ENCODE measurements around the gene ARHGAP8.

The ARHGAP8 gene

GRCh38 chr22:44752285-44753188 is at the start of gene ARHGAP8:
Gene ARHGAP8 (plus strand): TSS chr22:44752575. CDS start chr22:44786528, 33,953 bp downstream.
- Histone ChIP-seq H3K36me3 (ENCODE audit: control insufficient read depth in 2 of 2, insufficient read depth in 2 of 2, low read length in 2 of 2) (no peaks in the 10 kb centered on the region), H3K4me1 (ENCODE audit: control insufficient read depth, insufficient read depth, low read length) (peaks cover 5% of the 10 kb centered on the region), H3K9ac (ENCODE audit: low read length in 2 of 2) (no peak within 1 kb of the TSS), H3K27me3 (ENCODE audit: control insufficient read depth in 1 of 2, insufficient read depth in 2 of 2, low read length in 2 of 2) (peaks cover 27 to 34% of the 10 kb centered on the region in 2 donors), H3K9me3 (ENCODE audit: control insufficient read depth in 2 of 2, low read length in 2 of 2) (no peaks in the 10 kb centered on the region), H3K27ac (ENCODE audit: low read length) (no peak within 1 kb of the TSS), H3K4me3 (ENCODE audit: low read length in 2 of 2) (peak within 1 kb of the TSS in 1 of 2 donors; percentile 15)

GRCh38 chr22:44703255-44703870 is 49.0 kb upstream of the ARHGAP8 start:
- no peaks in the 10 kb centered on the region for H3K36me3 ChIP-seq (ENCODE audit: control insufficient read depth in 2 of 2, insufficient read depth in 2 of 2, low read length in 2 of 2)
- no peaks in the 10 kb centered on the region for H3K9me3 ChIP-seq (ENCODE audit: control insufficient read depth in 2 of 2, low read length in 2 of 2)
- no peak overlapping the region for H3K9ac ChIP-seq (ENCODE audit: low read length in 2 of 2)
- peaks cover 15% of the 10 kb centered on the region for H3K4me1 ChIP-seq (ENCODE audit: control insufficient read depth, insufficient read depth, low read length)
- H3K4me3 ChIP-seq (ENCODE audit: low read length in 2 of 2) = peak overlapping the region; percentile 35 to 66
- peaks cover 25 to 33% of the 10 kb centered on the region in 2 donors for H3K27me3 ChIP-seq (ENCODE audit: control insufficient read depth in 1 of 2, insufficient read depth in 2 of 2, low read length in 2 of 2)
- no peak overlapping the region for H3K27ac ChIP-seq (ENCODE audit: low read length)

GRCh38 chr22:44704159-44705021 is 48.0 kb upstream of the ARHGAP8 start:
- peaks cover 13% of the 10 kb centered on the region for H3K4me1 ChIP-seq (ENCODE audit: control insufficient read depth, insufficient read depth, low read length)

GRCh38 chr22:44705022-44705297 is 47.4 kb upstream of the ARHGAP8 start:
- H3K9ac ChIP-seq (ENCODE audit: low read length in 2 of 2) = no peak overlapping the region
- no peaks in the 10 kb centered on the region for H3K9me3 ChIP-seq (ENCODE audit: control insufficient read depth in 2 of 2, low read length in 2 of 2)
- no peak overlapping the region for H3K27ac ChIP-seq (ENCODE audit: low read length)
- H3K4me1 ChIP-seq (ENCODE audit: control insufficient read depth, insufficient read depth, low read length) = peaks cover 13% of the 10 kb centered on the region
- no peaks in the 10 kb centered on the region for H3K36me3 ChIP-seq (ENCODE audit: control insufficient read depth in 2 of 2, insufficient read depth in 2 of 2, low read length in 2 of 2)
- no peak overlapping the region for H3K4me3 ChIP-seq (ENCODE audit: low read length in 2 of 2)
- H3K27me3 ChIP-seq (ENCODE audit: control insufficient read depth in 1 of 2, insufficient read depth in 2 of 2, low read length in 2 of 2) = peaks cover 25 to 33% of the 10 kb centered on the region in 2 donors

More at GRCh38 chr22:44704159-44705021, 48.0 kb upstream of the ARHGAP8 start:
- Histone ChIP-seq H3K9ac (ENCODE audit: low read length in 2 of 2) (no peak overlapping the region), H3K4me3 (ENCODE audit: low read length in 2 of 2) (no peak overlapping the region), H3K27me3 (ENCODE audit: control insufficient read depth in 1 of 2, insufficient read depth in 2 of 2, low read length in 2 of 2) (peaks cover 25 to 33% of the 10 kb centered on the region in 2 donors), H3K27ac (ENCODE audit: low read length) (no peak overlapping the region), H3K9me3 (ENCODE audit: control insufficient read depth in 2 of 2, low read length in 2 of 2) (no peaks in the 10 kb centered on the region), H3K36me3 (ENCODE audit: control insufficient read depth in 2 of 2, insufficient read depth in 2 of 2, low read length in 2 of 2) (no peaks in the 10 kb centered on the region)

- H3K4me1 ChIP-seq (ENCODE audit: control insufficient read depth, insufficient read depth, low read length) = peaks cover 12% of the 10 kb centered on the region
These were observed 45.9 kb upstream of the ARHGAP8 start for GRCh38 chr22:44706488-44706887.

GRCh38 chr22:44707178-44707577 is 45.2 kb upstream of the ARHGAP8 start:
- no peaks in the 10 kb centered on the region for H3K36me3 ChIP-seq (ENCODE audit: control insufficient read depth in 2 of 2, insufficient read depth in 2 of 2, low read length in 2 of 2)
- H3K4me3 ChIP-seq (ENCODE audit: low read length in 2 of 2) = no peak overlapping the region
- H3K27me3 ChIP-seq (ENCODE audit: control insufficient read depth in 1 of 2, insufficient read depth in 2 of 2, low read length in 2 of 2) = peaks cover 19 to 24% of the 10 kb centered on the region in 2 donors
- peaks cover 8% of the 10 kb centered on the region for H3K4me1 ChIP-seq (ENCODE audit: control insufficient read depth, insufficient read depth, low read length)
- H3K27ac ChIP-seq (ENCODE audit: low read length) = no peak overlapping the region
- H3K9ac ChIP-seq (ENCODE audit: low read length in 2 of 2) = no peak overlapping the region
- H3K9me3 ChIP-seq (ENCODE audit: control insufficient read depth in 2 of 2, low read length in 2 of 2) = no peaks in the 10 kb centered on the region

More at GRCh38 chr22:44706488-44706887, 45.9 kb upstream of the ARHGAP8 start:
- Histone ChIP-seq H3K27me3 (ENCODE audit: control insufficient read depth in 1 of 2, insufficient read depth in 2 of 2, low read length in 2 of 2) (peaks cover 20 to 27% of the 10 kb centered on the region in 2 donors), H3K36me3 (ENCODE audit: control insufficient read depth in 2 of 2, insufficient read depth in 2 of 2, low read length in 2 of 2) (no peaks in the 10 kb centered on the region), H3K27ac (ENCODE audit: low read length) (no peak overlapping the region), H3K9ac (ENCODE audit: low read length in 2 of 2) (no peak overlapping the region), H3K4me3 (ENCODE audit: low read length in 2 of 2) (no peak overlapping the region), H3K9me3 (ENCODE audit: control insufficient read depth in 2 of 2, low read length in 2 of 2) (no peaks in the 10 kb centered on the region)

GRCh38 chr22:44707752-44708151 is 44.6 kb upstream of the ARHGAP8 start:
- no peak overlapping the region for H3K4me3 ChIP-seq (ENCODE audit: low read length in 2 of 2)
- H3K4me1 ChIP-seq (ENCODE audit: control insufficient read depth, insufficient read depth, low read length) = peaks cover 3% of the 10 kb centered on the region
- no peak overlapping the region for H3K9ac ChIP-seq (ENCODE audit: low read length in 2 of 2)
- no peaks in the 10 kb centered on the region for H3K9me3 ChIP-seq (ENCODE audit: control insufficient read depth in 2 of 2, low read length in 2 of 2)
- peaks cover 19% of the 10 kb centered on the region in 2 donors for H3K27me3 ChIP-seq (ENCODE audit: control insufficient read depth in 1 of 2, insufficient read depth in 2 of 2, low read length in 2 of 2)
- H3K27ac ChIP-seq (ENCODE audit: low read length) = no peak overlapping the region
- H3K36me3 ChIP-seq (ENCODE audit: control insufficient read depth in 2 of 2, insufficient read depth in 2 of 2, low read length in 2 of 2) = no peaks in the 10 kb centered on the region

GRCh38 chr22:44709881-44710392 is 42.4 kb upstream of the ARHGAP8 start:
- peaks cover 0 to 2% of the 10 kb centered on the region in 2 donors for H3K27me3 ChIP-seq (ENCODE audit: control insufficient read depth in 1 of 2, insufficient read depth in 2 of 2, low read length in 2 of 2)
- no peak overlapping the region for H3K27ac ChIP-seq (ENCODE audit: low read length)
- no peak overlapping the region for H3K4me3 ChIP-seq (ENCODE audit: low read length in 2 of 2)
- peaks cover 3% of the 10 kb centered on the region for H3K4me1 ChIP-seq (ENCODE audit: control insufficient read depth, insufficient read depth, low read length)
- no peaks in the 10 kb centered on the region for H3K9me3 ChIP-seq (ENCODE audit: control insufficient read depth in 2 of 2, low read length in 2 of 2)
- H3K36me3 ChIP-seq (ENCODE audit: control insufficient read depth in 2 of 2, insufficient read depth in 2 of 2, low read length in 2 of 2) = no peaks in the 10 kb centered on the region
- no peak overlapping the region for H3K9ac ChIP-seq (ENCODE audit: low read length in 2 of 2)

GRCh38 chr22:44710474-44711240 is 41.7 kb upstream of the ARHGAP8 start:
- no peaks in the 10 kb centered on the region for H3K9me3 ChIP-seq (ENCODE audit: control insufficient read depth in 2 of 2, low read length in 2 of 2)
- H3K27me3 ChIP-seq (ENCODE audit: control insufficient read depth in 1 of 2, insufficient read depth in 2 of 2, low read length in 2 of 2) = peaks cover 0 to 2% of the 10 kb centered on the region in 2 donors
- H3K9ac ChIP-seq (ENCODE audit: low read length in 2 of 2) = no peak overlapping the region
- H3K4me1 ChIP-seq (ENCODE audit: control insufficient read depth, insufficient read depth, low read length) = peaks cover 3% of the 10 kb centered on the region
- no peaks in the 10 kb centered on the region for H3K36me3 ChIP-seq (ENCODE audit: control insufficient read depth in 2 of 2, insufficient read depth in 2 of 2, low read length in 2 of 2)
- H3K27ac ChIP-seq (ENCODE audit: low read length) = no peak overlapping the region
- no peak overlapping the region for H3K4me3 ChIP-seq (ENCODE audit: low read length in 2 of 2)

- Histone ChIP-seq H3K4me1 (ENCODE audit: control insufficient read depth, insufficient read depth, low read length) (peaks cover 3% of the 10 kb centered on the region), H3K4me3 (ENCODE audit: low read length in 2 of 2) (no peak overlapping the region), H3K9ac (ENCODE audit: low read length in 2 of 2) (no peak overlapping the region), H3K36me3 (ENCODE audit: control insufficient read depth in 2 of 2, insufficient read depth in 2 of 2, low read length in 2 of 2) (no peaks in the 10 kb centered on the region), H3K27me3 (ENCODE audit: control insufficient read depth in 1 of 2, insufficient read depth in 2 of 2, low read length in 2 of 2) (peaks cover 0 to 2% of the 10 kb centered on the region in 2 donors), H3K9me3 (ENCODE audit: control insufficient read depth in 2 of 2, low read length in 2 of 2) (no peaks in the 10 kb centered on the region), H3K27ac (ENCODE audit: low read length) (no peak overlapping the region)
These were observed 41.2 kb upstream of the ARHGAP8 start for GRCh38 chr22:44711241-44711560.

Data from stomach smooth muscle (tissue), 2 donors.